ENCODE results near the gene TALDO1. TPM values are rescaled to one million over a fixed set of nuclear protein-coding genes. Genes with fewer than 3 reads are reported as not detected.

Gene TALDO1
- total and polyA plus RNA-seq, 2 donors (not counting 3 experiments of a cell fraction or from before 2014, with no cell fraction given): 211 to 294 TPM

- ChIA-PET POLR2A (no interaction called here), CTCF (interaction anchor here (1.3 to 1.7 kb wide), 3 partner anchors 8 to 11 kb away, joined by 3 to 5 read pairs (median 4); no protein-coding TSS in a partner anchor)
- no peaks in the 10 kb centered on the region for H3K4me1 ChIP-seq (ENCODE audit: control insufficient read depth, extremely low read depth, insufficient read depth, low read length)
- dilution Hi-C loops (cut with MboI; ENCODE audit: extremely low pct_ligation_motif_present, low sequenced_read_pairs) (no loop called here), intact Hi-C loops (cut with micrococcal nuclease) (no loop called here)
- TF ChIP-seq GATA2 (IDR thresholded peaks at IDR 0.05; ENCODE audit: insufficient read depth, insufficient read length, low read depth, low read length) (no peak), POLR2A (IDR thresholded peaks at IDR 0.05; ENCODE audit: low read depth, low read length) (no peak), POLR2AphosphoS5 (IDR thresholded peaks at IDR 0.05; ENCODE audit: insufficient read depth, low read depth, low read length) (no peak), JUN (IDR thresholded peaks at IDR 0.05; ENCODE audit: borderline replicate concordance, insufficient read depth, insufficient read length, low read depth) (no peak), EZH2 (IDR thresholded peaks at IDR 0.05; ENCODE audit: borderline replicate concordance, low read depth, low read length, severe bottlenecking) (no peak), MYC (IDR thresholded peaks at IDR 0.05; ENCODE audit: low read depth, low read length) (no peak), FOS (IDR thresholded peaks at IDR 0.05; ENCODE audit: borderline replicate concordance, insufficient read depth, low read length) (no peak)
- TF ChIP-seq, protein P1, sequence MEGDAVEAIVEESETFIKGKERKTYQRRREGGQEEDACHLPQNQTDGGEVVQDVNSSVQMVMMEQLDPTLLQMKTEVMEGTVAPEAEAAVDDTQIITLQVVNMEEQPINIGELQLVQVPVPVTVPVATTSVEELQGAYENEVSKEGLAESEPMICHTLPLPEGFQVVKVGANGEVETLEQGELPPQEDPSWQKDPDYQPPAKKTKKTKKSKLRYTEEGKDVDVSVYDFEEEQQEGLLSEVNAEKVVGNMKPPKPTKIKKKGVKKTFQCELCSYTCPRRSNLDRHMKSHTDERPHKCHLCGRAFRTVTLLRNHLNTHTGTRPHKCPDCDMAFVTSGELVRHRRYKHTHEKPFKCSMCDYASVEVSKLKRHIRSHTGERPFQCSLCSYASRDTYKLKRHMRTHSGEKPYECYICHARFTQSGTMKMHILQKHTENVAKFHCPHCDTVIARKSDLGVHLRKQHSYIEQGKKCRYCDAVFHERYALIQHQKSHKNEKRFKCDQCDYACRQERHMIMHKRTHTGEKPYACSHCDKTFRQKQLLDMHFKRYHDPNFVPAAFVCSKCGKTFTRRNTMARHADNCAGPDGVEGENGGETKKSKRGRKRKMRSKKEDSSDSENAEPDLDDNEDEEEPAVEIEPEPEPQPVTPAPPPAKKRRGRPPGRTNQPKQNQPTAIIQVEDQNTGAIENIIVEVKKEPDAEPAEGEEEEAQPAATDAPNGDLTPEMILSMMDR (IDR thresholded peaks at IDR 0.05; ENCODE audit: extremely low read depth in 1 of 2, insufficient read depth in 1 of 2, low read depth in 1 of 2, low read length in 2 of 2): no peak
- TF ChIP-seq, protein P2, sequence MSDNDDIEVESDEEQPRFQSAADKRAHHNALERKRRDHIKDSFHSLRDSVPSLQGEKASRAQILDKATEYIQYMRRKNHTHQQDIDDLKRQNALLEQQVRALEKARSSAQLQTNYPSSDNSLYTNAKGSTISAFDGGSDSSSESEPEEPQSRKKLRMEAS (IDR thresholded peaks at IDR 0.05; ENCODE audit: insufficient read depth, insufficient read length): no peak
- no peak overlapping the region for H3K4me3 ChIP-seq (replicated peaks in 1 of 3; ENCODE audit: insufficient read depth in 1 of 3, low read depth in 1 of 3, low read length in 3 of 3)
- no TSS peak for BruUV-seq (replicated peaks)
- H3K9me3 ChIP-seq (replicated peaks; ENCODE audit: control insufficient read depth, insufficient read depth, low read length): no peaks in the 10 kb centered on the region
- no peaks in the 10 kb centered on the region for H3K79me2 ChIP-seq (ENCODE audit: control insufficient read depth, insufficient read depth, low read length)
- no peaks in the 10 kb centered on the region for H3K27me3 ChIP-seq (ENCODE audit: control insufficient read depth in 2 of 2, insufficient read depth in 2 of 2, low read length in 2 of 2)
- no peak overlapping the region for H3K27ac ChIP-seq (ENCODE audit: insufficient read depth, low read depth, low read length)
- FAIRE-seq (no peak), DNase-seq (ENCODE audit: low read depth, low spot score) (no peak)
- H3K9me1 ChIP-seq (replicated peaks; ENCODE audit: control insufficient read depth, extremely low read depth, insufficient read depth, low read length): no peaks in the 10 kb centered on the region
- no peaks in the 10 kb centered on the region for H4K20me1 ChIP-seq (replicated peaks; ENCODE audit: control insufficient read depth, extremely low read depth, insufficient read depth, low read length)
- H3K4me2 ChIP-seq (ENCODE audit: insufficient read depth, low read length): no peak overlapping the region
- no peak overlapping the region for H3K9ac ChIP-seq (replicated peaks; ENCODE audit: extremely low read depth, insufficient read depth, low read length)
- peaks cover 16 to 33% of the 10 kb centered on the region in 2 experiments for H3K36me3 ChIP-seq (ENCODE audit: control insufficient read depth in 2 of 2, extremely low read depth in 1 of 2, insufficient read depth in 2 of 2, low read length in 2 of 2)
- no peak overlapping the region for H2AFZ ChIP-seq (ENCODE audit: low read depth, low read length)
These were observed 18.5 kb downstream of the TALDO1 start for GRCh38 chr11:765802-766091.

All from endothelial cell of umbilical vein (primary cell).